Osteoblast (primary cell): ENCODE data around the gene ZNF317. TPM values are rescaled to one million over a fixed set of nuclear protein-coding genes. Genes with fewer than 3 reads are reported as not detected.

Experiments used
- DNase-seq: peaks from one replicate; pipeline ENCODE4 v3.0.0; 2011; ENCODE audit warnings: low spot score, mixed read lengths; ENCODE audit not compliant: insufficient read length; ENCODE audit errors: missing footprints
- H2AFZ ChIP-seq: 2 replicates; pipeline ENCODE4 v1.6.0; 2011; ENCODE audit warnings: mild to moderate bottlenecking, low read length
- H3K27ac ChIP-seq: 2 replicates; pipeline ENCODE4 v1.5.1; 2011; ENCODE audit warnings: mild to moderate bottlenecking, low read depth, low read length, moderate library complexity
- H3K27me3 ChIP-seq: 2 replicates; pipeline ENCODE4 v1.6.0; 2012; ENCODE audit warnings: mild to moderate bottlenecking, control low read depth, inconsistent platforms, low read length, moderate library complexity; ENCODE audit not compliant: insufficient read depth
- H3K36me3 ChIP-seq: 2 replicates; pipeline ENCODE4 v1.5.1; 2011; ENCODE audit warnings: mild to moderate bottlenecking, low read length, control low read depth, moderate library complexity; ENCODE audit not compliant: insufficient read depth
- H3K4me1 ChIP-seq: 2 replicates; pipeline ENCODE4 v1.5.1; 2011; ENCODE audit warnings: mild to moderate bottlenecking, low read length, control low read depth, moderate library complexity; ENCODE audit not compliant: insufficient read depth
- H3K4me2 ChIP-seq: 2 replicates; pipeline ENCODE4 v1.6.0; 2011; ENCODE audit warnings: mild to moderate bottlenecking, low read length; ENCODE audit not compliant: insufficient read depth
- H3K4me3 ChIP-seq: fragments of 200-600 bp; sonication (generic); 3 replicates; pipeline ENCODE4 v1.5.1; 2012; ENCODE audit warnings: mild to moderate bottlenecking, low read length, inconsistent platforms; ENCODE audit not compliant: insufficient read depth
- H3K79me2 ChIP-seq: 2 replicates; pipeline ENCODE4 v1.6.0; 2012; ENCODE audit warnings: mild to moderate bottlenecking, low read length, control low read depth, inconsistent platforms; ENCODE audit not compliant: insufficient read depth
- H3K9me3 ChIP-seq: 2 replicates; pipeline ENCODE4 v1.5.1; 2011; ENCODE audit warnings: low read depth, low read length, control low read depth
- H4K20me1 ChIP-seq: 2 replicates; pipeline ENCODE4 v1.6.0; 2012; ENCODE audit warnings: mild to moderate bottlenecking, low read length, control low read depth; ENCODE audit not compliant: insufficient read depth
- CTCF ChIP-seq: IDR thresholded peaks from 2 replicates; pipeline ENCODE4 v1.5.1; 2011; ENCODE audit warnings: mild to moderate bottlenecking, low read depth, low read length, moderate library complexity; ENCODE audit errors: extremely low read depth
- total RNA-seq: library from RNA; depleted of rRNA; stranded (reverse); fragments of >200 nt; gene quantifications from 2 replicates; pipeline ENCODE4 v1.2.3, GENCODE V29; 2012

Gene ZNF317
- total RNA-seq, 1 donor: 20.3 TPM

GRCh38 chr19:9205501-9206113 lies 65.4 kb downstream of the ZNF317 start:
- Histone ChIP-seq H2AFZ (peak overlapping the region; percentile 96), H3K4me2 (peak overlapping the region; percentile 82), H4K20me1 (no peaks in the 10 kb centered on the region), H3K27ac (no peak overlapping the region), H3K4me3 (peak overlapping the region; percentile 66), H3K79me2 (no peaks in the 10 kb centered on the region), H3K36me3 (no peaks in the 10 kb centered on the region), H3K9me3 (no peaks in the 10 kb centered on the region), H3K4me1 (no peaks in the 10 kb centered on the region), H3K27me3 (no peaks in the 10 kb centered on the region)
- TF ChIP-seq CTCF: peak; percentile 83
- no peak for DNase-seq

Other genes with a start within 250 kb of the ZNF317 start
- not detected in 2 replicates for gene MUC16, start 130.0 kb upstream of the ZNF317 start, total RNA-seq
- gene OR1M1, start 53.3 kb upstream of the ZNF317 start, total RNA-seq: not detected in 2 replicates
- not detected in 2 replicates for gene OR7G2, start 32.9 kb upstream of the ZNF317 start, total RNA-seq
- not detected in 2 replicates for gene OR7G1, start 24.6 kb upstream of the ZNF317 start, total RNA-seq
- not detected in 2 replicates for gene OR7G3, start 13.4 kb upstream of the ZNF317 start, total RNA-seq
- not detected in 2 replicates for gene OR7D2, start 38.6 kb downstream of the ZNF317 start, total RNA-seq
- not detected in 2 replicates for gene OR7D4, start 79.2 kb downstream of the ZNF317 start, total RNA-seq
- gene OR7E24, start 110.5 kb downstream of the ZNF317 start, total RNA-seq: not detected in 2 replicates
- 17.1 and 19.2 TPM in 2 replicates for gene ZNF699, start 169.4 kb downstream of the ZNF317 start, total RNA-seq
- gene ZNF559, start 183.8 kb downstream of the ZNF317 start, total RNA-seq: 13.8 and 15.2 TPM in 2 replicates
- gene ZNF177, start 222.6 kb downstream of the ZNF317 start, total RNA-seq: 0.72 and 1.8 TPM in 2 replicates